GM23338 (cell line): Measurements from ENCODE around the gene KRTAP5-6.

ENCODE experiments used
- CTCF ChIP-seq, 2 experiments: fragments of 200-600 bp in 1 of 2; sonication (generic) in 1 of 2; conservative IDR thresholded peaks; 2 replicates each; pipeline versions ENCODE4 v1.5.1 to v1.6.1; 2016 to 2017; ENCODE audit warnings: antibody characterized with exemption in 2 of 2, low read depth in 2 of 2, mild to moderate bottlenecking in 2 of 2, moderate library complexity in 1 of 2
- EZH2 ChIP-seq: fragments of 200-600 bp; sonication (generic); IDR thresholded peaks from one replicate; pipeline ENCODE4 v1.8.0; 2017; ENCODE audit warnings: antibody characterized with exemption, mild to moderate bottlenecking, low read depth; ENCODE audit not compliant: unreplicated experiment
- EZH2phosphoT487 ChIP-seq: fragments of 200-600 bp; sonication (generic); IDR thresholded peaks from one replicate; pipeline ENCODE4 v1.8.1; 2018; ENCODE audit warnings: antibody characterized with exemption; ENCODE audit not compliant: unreplicated experiment
- POLR2AphosphoS5 ChIP-seq: IDR thresholded peaks from 2 replicates; pipeline ENCODE4 v1.6.1; 2016; ENCODE audit warnings: antibody characterized with exemption, low read depth
- REST ChIP-seq: IDR thresholded peaks from one replicate; pipeline ENCODE4 v1.6.1; 2018; ENCODE audit warnings: antibody characterized with exemption; ENCODE audit not compliant: unreplicated experiment
- STAT1 ChIP-seq: IDR thresholded peaks from one replicate; pipeline ENCODE4 v1.6.1; 2016; ENCODE audit warnings: antibody characterized with exemption; ENCODE audit not compliant: unreplicated experiment

- no peak for TF ChIP-seq CTCF (conservative IDR thresholded peaks at IDR 0.05; ENCODE audit: low read depth in 2 of 2)
- no peak for TF ChIP-seq EZH2
- no peak for TF ChIP-seq POLR2AphosphoS5
- no peak for TF ChIP-seq EZH2phosphoT487
- TF ChIP-seq STAT1, result no peak
- no peak for TF ChIP-seq REST
Measured at GRCh38 chr11:1673446-1674172, 23.4 kb upstream of the KRTAP5-6 start.
